Activated naive CD4-positive, alpha-beta T cell treated with Interleukin-2 at 50 U/mL for 16 hours (primary cell): Measurements from ENCODE around the gene NFKBIZ.
"Not testable (repeated sequence)": the region's sequence is repeated elsewhere in the genome, so short reads cannot be mapped to it uniquely, and the experiment has no call there.

Source experiments
- DNase-seq: peaks from one replicate; pipeline ENCODE4 v3.0.0-alpha.2; 2020

The NFKBIZ gene

GRCh38 chr3:101851850-101852714 lies 2.8 kb downstream of the NFKBIZ start:
- no peak for DNase-seq

DNA sequence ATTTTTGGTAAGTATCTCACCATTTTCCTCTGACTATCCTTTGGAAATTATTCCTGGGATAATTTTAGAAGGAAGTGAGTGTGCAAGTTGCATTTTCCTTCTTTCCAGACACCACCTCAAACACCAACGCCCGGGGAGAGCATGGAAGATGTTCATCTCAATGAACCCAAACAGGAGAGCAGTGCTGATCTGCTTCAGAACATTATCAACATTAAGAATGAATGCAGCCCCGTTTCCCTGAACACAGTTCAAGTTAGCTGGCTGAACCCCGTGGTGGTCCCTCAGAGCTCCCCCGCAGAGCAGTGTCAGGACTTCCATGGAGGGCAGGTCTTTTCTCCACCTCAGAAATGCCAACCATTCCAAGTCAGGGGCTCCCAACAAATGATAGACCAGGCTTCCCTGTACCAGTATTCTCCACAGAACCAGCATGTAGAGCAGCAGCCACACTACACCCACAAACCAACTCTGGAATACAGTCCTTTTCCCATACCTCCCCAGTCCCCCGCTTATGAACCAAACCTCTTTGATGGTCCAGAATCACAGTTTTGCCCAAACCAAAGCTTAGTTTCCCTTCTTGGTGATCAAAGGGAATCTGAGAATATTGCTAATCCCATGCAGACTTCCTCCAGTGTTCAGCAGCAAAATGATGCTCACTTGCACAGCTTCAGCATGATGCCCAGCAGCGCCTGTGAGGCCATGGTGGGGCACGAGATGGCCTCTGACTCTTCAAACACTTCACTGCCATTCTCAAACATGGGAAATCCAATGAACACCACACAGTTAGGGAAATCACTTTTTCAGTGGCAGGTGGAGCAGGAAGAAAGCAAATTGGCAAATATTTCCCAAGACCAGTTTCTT lies 3.9 kb downstream of the NFKBIZ start:
- DNase-seq, result no peak

- DNase-seq, result no peak
Observed at GRCh38 chr3:101853982-101854381, 4.7 kb downstream of the NFKBIZ start.

DNA sequence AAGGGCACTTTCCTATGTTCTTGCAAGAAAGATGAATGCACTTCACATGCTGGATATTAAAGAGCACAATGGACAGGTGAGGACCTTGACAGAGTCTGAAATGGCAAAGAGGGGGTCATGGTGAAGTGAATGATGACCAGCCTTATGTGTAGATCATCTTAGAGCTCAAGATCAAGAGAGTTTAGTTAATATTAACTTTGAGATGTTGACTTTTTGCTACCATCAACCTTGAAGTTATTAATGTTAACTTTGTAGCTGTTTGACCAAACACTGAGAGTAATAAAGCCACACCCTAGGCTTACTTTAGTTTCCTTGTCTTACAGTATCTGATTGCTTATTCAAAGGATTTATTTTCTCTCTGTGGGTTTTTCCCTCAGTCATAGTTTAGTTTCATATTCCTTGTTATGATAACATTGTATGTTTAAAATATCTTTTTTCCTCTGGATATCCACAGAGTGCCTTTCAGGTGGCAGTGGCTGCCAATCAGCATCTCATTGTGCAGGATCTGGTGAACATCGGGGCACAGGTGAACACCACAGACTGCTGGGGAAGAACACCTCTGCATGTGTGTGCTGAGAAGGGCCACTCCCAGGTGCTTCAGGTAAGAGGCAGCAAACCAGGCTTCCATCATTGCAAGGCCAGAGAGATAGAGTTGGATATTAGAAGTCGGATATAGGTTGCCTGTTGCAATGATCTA lies 5.4 kb downstream of the NFKBIZ start:
- no peak for DNase-seq

GRCh38 chr3:101857301-101857741 lies 8.0 kb downstream of the NFKBIZ start:
- no peak for DNase-seq

DNA sequence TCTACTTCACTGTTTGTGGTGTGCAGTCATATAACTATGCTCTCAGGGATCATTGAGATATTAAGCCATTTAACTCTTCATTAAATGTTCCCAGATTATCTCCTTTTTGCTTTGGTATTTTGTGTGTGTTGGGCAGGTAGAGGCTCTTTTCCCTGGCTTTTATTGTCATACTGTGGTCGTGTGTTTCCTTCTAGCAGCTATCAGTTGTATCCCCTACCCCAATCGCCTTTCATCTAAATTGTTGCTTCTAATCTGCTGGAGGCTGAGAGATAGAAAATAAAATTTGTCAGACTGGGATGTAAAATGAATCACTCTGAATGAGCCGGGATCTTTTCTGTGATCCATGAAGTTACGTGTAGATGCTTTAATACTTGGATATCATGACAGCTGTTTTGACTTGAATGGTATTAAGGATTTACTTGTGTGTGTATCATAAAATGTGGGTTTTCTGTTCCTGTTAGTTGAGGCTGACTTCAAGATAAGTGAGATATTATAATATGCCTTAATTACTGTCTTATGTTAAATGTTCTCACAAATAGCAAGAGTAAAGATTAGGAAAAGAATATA lies 9.2 kb downstream of the NFKBIZ start:
- DNase-seq, result no peak

DNA sequence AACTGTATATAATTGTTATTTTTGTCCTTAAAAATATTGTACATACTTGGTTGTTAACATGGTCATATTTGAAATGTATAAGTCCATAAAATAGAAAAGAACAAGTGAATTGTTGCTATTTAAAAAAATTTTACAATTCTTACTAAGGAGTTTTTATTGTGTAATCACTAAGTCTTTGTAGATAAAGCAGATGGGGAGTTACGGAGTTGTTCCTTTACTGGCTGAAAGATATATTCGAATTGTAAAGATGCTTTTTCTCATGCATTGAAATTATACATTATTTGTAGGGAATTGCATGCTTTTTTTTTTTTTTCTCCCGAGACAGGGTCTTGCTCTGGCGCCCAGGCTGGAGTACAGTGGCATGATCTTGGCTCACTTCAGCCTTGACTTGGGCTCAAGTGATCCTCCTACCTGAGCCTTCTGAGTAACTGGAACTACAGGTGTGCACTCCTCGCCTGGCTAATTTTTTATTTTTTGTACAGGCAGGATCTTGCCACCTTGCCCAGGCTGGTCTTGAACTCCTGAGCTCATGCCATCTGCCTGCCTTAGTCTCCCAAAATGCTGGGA lies 10.7 kb downstream of the NFKBIZ start:
- DNase-seq, result no peak

DNA sequence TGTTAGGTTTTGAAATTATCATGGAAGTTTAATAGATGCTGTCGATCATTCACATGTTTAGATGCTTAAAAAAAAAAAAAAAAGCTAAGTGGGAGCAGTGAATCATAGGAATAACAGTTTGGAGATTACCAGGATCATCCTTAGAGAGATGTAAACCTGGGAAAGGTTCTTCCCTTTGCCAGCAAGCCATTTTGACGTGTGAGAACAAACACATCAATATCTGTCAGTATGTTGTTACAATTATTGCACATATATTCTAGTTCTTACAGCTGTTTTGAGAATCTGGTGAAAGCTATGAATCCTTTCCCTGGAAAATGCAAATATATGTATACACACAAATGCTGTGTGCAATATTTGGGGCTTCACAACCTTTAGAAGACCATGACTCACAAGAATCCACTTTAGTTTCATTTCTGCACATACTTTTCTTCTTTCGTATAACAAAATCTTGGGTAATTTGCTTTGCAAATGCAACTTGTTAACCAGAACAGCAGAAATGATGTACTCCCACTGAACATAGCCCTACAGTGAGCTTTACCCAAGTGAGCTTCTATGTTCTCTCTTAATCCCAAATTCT lies 12.0 kb downstream of the NFKBIZ start:
- DNase-seq, result no peak

GRCh38 chr3:101861789-101862415 lies 12.6 kb downstream of the NFKBIZ start:
- DNase-seq, result no peak

DNA sequence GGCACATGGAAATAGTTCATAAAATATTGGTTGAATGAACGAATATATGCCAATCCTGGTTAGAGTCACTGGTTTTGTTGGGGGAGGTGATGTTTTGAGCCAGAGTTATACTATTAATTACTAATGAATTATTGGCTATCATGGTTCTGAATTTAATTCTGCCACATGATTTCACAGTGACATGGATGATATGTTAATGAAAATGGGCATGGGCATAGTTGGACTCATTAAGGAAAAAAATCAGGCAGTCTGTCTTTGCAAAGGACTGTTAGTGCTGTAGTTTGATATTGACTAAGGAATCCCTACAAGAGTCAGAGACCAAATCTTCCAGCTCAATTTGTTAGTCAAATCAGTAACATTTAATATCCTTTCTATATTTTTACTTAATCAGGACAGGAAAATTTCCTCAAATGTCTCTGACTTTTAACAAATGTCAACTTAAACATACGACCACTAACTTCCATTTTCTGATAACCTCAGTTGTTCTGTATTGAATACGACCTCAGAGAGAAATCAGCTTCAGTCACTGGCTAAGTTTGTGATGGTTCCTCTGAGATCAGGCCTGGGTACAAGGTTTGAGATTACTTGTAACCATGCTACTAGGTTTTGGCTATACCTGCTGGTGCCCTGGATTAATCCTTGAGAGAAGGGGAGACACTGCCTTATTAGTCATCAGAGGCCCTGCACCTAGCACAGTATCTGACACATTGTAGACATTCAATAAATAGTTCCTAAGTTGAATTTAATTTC lies 13.3 kb downstream of the NFKBIZ start:
- no peak for DNase-seq

DNA sequence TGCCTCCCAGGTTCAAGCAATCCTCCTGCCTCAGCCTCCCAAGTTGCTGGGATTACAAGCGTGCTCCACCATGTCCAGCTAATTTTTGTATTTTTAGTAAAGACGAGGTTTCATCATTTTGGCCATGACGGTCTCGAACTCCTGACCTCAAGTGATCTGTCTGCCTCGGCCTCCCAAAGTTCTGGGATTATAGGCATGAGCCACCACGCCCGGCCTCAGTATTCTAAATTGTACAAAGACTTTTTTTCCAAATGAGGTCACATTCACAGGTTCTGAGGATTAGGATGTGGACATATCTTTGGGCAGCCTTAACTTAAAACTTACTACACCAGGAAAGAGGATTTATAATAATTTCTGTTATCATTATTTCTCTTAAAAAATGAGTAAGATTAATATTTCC lies 15.6 kb downstream of the NFKBIZ start:
- DNase-seq, result not testable (repeated sequence)

DNA sequence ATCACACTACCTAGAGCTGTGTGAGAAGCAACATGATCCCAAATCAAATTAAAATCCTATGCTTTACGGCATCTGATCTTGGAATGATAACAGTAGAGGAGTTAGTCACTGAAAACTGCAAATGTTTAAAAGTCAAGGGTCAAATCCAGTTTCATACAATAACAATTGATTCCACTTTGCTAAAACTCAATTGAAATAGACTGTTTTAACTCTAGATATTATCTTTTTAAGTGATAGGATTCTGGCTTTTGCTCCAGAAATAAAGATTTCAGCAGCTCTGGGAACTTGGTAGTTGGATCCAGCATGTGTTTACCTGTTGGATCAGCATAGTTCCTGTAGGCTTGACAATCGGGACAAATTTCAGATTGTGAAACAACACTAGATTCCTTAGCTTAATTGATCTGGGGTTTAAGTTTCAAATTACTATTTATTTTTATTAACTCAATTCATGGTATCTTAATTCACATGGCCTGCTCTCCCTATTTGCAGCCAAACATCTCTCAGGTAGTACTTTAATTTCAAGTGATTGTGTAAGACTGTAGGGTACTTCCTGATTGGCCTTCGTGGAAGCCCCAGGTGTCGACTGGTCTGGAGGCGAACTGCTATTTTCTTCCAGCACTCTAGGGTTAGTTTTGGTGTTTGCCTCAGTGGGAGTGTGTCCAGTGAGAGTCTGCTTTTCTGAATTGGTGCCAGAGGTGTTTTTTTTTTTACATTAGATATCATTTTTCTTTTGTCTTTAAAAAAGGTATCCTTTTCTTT lies 16.6 kb downstream of the NFKBIZ start:
- DNase-seq, result no peak

DNA sequence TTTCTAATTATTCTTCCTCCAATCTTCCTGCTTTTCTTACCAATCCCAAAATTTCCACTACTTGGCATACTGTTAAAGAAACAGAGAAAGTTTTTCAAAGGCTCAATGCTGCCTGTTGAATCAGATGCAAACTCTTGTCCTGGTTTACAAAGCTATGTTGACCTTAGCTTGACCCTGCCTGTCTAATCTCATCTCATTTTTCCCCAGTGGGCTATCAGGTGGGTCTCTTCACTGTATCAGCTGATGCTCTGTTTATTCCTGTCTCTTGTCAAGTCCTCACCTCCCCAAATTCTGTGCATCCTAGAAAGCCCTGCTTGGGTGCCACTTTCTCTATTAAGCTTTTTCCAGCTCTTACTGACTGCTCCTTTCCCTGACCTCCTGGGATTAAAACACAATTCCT lies 18.2 kb downstream of the NFKBIZ start:
- DNase-seq, result no peak

- no peak for DNase-seq
Observed at GRCh38 chr3:101867996-101868395, 18.7 kb downstream of the NFKBIZ start.

GRCh38 chr3:101868534-101869464 lies 19.5 kb downstream of the NFKBIZ start:
- no peak for DNase-seq

DNA sequence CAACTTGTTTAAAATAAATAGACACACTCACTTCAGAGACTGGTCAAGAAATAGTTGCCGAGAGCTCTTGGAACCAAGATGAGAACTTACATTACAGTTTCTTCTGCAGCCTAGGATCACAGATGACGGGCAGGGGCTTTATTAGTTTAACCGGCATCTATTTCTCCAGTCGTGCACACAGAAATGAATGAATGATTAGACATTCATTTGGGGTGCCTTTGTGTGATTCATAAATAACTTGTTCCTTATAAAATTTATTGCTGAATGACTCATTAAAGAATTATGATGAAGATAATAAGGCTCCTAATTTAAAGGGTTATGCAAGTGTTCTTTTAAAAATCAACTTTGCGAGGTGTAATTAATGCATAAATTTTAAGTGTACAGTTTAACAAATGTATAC lies 20.8 kb downstream of the NFKBIZ start:
- no peak for DNase-seq

- no peak for DNase-seq
Observed at GRCh38 chr3:101873619-101874018, 24.3 kb downstream of the NFKBIZ start.

GRCh38 chr3:101876142-101876541 lies 26.8 kb downstream of the NFKBIZ start:
- no peak for DNase-seq

- DNase-seq, result no peak
Observed at GRCh38 chr3:101878589-101878988, 29.3 kb downstream of the NFKBIZ start.
